HepG2 (cell line): ENCODE results near the gene TENT5A. TPM values are rescaled to one million over a fixed set of nuclear protein-coding genes. Genes with fewer than 3 reads are reported as not detected.

Experiments
- ATAC-seq: fragments of 200-7000 bp; cut with Tn5 transposase; 3 replicates; pipeline ENCODE4 v1.9.1; 2020; ENCODE audit warnings: mild to moderate bottlenecking, moderate library complexity
- BruUV-seq: library from RNA; stranded (reverse); fragments of 400-500 nt; replicated peaks from 2 replicates; lab custom pipeline; 2021; lab: Mats Ljungman, UMichigan
- CTCF ChIA-PET: fragments of 300-600 bp; formaldehyde crosslinking; extraction: SDS; loops from one replicate; lab custom pipeline; 2021; ENCODE audit warnings: low total read pairs, inconsistent platforms, low intra/inter-chr PET ratio; lab: Yijun Ruan, JAX
- POLR2A ChIA-PET: fragments of 350-600 bp; sonication (Branson Sonifier 250); formaldehyde crosslinking; loops from one replicate; lab custom pipeline; 2020; ENCODE audit warnings: antibody characterized with exemption, inconsistent platforms; lab: Yijun Ruan, JAX
- DNase-seq: peaks from one replicate; pipeline ENCODE4 v3.0.0-alpha.2; 2015; ENCODE audit warnings: low spot score
- FAIRE-seq: peaks from 3 replicates; lab custom pipeline; 2011; peaks lifted over from hg19 to GRCh38; lab: Jason Lieb, UNC
- H2AFZ ChIP-seq: one replicate; pipeline ENCODE4 v1.6.1; 2011; ENCODE audit warnings: low read length, inconsistent platforms
- H3K27ac ChIP-seq: fragments of 300-600 bp; 3 replicates; pipeline ENCODE4 v1.8.0; 2011; ENCODE audit warnings: mixed run types, mild to moderate bottlenecking, mixed read lengths, low read length, inconsistent platforms; ENCODE audit not compliant: insufficient read depth; ENCODE audit errors: extremely low read length
- H3K27me3 ChIP-seq, 2 experiments: fragments of 200-600 bp in 1 of 2; 2 replicates in 1 of 2; 3 replicates in 1 of 2; pipeline versions ENCODE4 v1.6.0 to v1.8.0; 2011; ENCODE audit warnings: low read length in 2 of 2, mild to moderate bottlenecking in 2 of 2, moderate library complexity in 2 of 2, inconsistent platforms in 1 of 2; ENCODE audit not compliant: insufficient read depth in 2 of 2, control insufficient read depth in 1 of 2
- H3K36me3 ChIP-seq, 2 experiments: fragments of 200-600 bp in 1 of 2; replicated peaks in 1 of 2; 2 replicates in 1 of 2; 3 replicates in 1 of 2; pipeline versions ENCODE4 v1.5.1 to v1.8.0; 2011; ENCODE audit warnings: low read length in 2 of 2, inconsistent platforms in 1 of 2; ENCODE audit not compliant: insufficient read depth in 2 of 2, control insufficient read depth in 1 of 2
- H3K4me1 ChIP-seq: 2 replicates; pipeline ENCODE4 v1.5.1; 2012; ENCODE audit warnings: low read length, inconsistent platforms; ENCODE audit not compliant: insufficient read depth
- H3K4me2 ChIP-seq: 2 replicates; pipeline ENCODE4 v1.6.0; 2011; ENCODE audit warnings: low read depth, low read length, inconsistent platforms
- H3K4me3 ChIP-seq, 3 experiments: fragments of 200-600 bp in 1 of 3; sonication (generic), shearing (Covaris generic) in 1 of 3; replicated peaks in 1 of 3; 2 replicates each; pipeline ENCODE4 v1.5.1; 2011 to 2016; ENCODE audit warnings: low read length in 3 of 3, inconsistent platforms in 2 of 3, low read depth in 2 of 3, mild to moderate bottlenecking in 2 of 3, control low read depth in 1 of 3, mixed read lengths in 1 of 3; ENCODE audit not compliant: insufficient read depth in 1 of 3
- H3K79me2 ChIP-seq: one replicate; pipeline ENCODE4 v1.6.1; 2011; ENCODE audit warnings: low read length, inconsistent platforms; ENCODE audit not compliant: insufficient read depth
- H3K9ac ChIP-seq: 2 replicates; pipeline ENCODE4 v1.6.0; 2011; ENCODE audit warnings: mild to moderate bottlenecking, low read depth, low read length, inconsistent platforms; ENCODE audit not compliant: insufficient read depth
- H3K9me3 ChIP-seq: 2 replicates; pipeline ENCODE4 v1.5.1; 2012; ENCODE audit warnings: mild to moderate bottlenecking, low read length
- H4K20me1 ChIP-seq: 2 replicates; pipeline ENCODE4 v1.6.0; 2011; ENCODE audit warnings: inconsistent platforms, mild to moderate bottlenecking, low read length, moderate library complexity; ENCODE audit not compliant: insufficient read depth
- ADNP ChIP-seq: sonication (generic); formaldehyde crosslinking; IDR thresholded peaks from 2 replicates; pipeline ENCODE4 v1.4.0; 2020; ENCODE audit warnings: missing genetic modification reagents
- ATF7-NPFF ChIP-seq: sonication (generic); formaldehyde crosslinking; IDR thresholded peaks from 2 replicates; pipeline ENCODE4 v1.8.1; 2023; ENCODE audit warnings: mild to moderate bottlenecking, low read depth, missing genetic modification reagents, moderate library complexity
- ISX ChIP-seq: sonication (generic); formaldehyde crosslinking; conservative IDR thresholded peaks from 2 replicates; pipeline ENCODE4 v1.5.0; 2020; ENCODE audit warnings: missing genetic modification reagents
- KDM2A ChIP-seq: sonication (generic); formaldehyde crosslinking; IDR thresholded peaks from 2 replicates; pipeline ENCODE4 v1.4.0; 2020; ENCODE audit warnings: low read depth, missing genetic modification reagents, borderline replicate concordance
- MED8 ChIP-seq: sonication (generic); formaldehyde crosslinking; IDR thresholded peaks from 2 replicates; pipeline ENCODE4 v1.8.1; 2023; ENCODE audit warnings: mild to moderate bottlenecking, missing genetic modification reagents; ENCODE audit not compliant: insufficient replicate concordance
- MTF2 ChIP-seq: sonication (generic); formaldehyde crosslinking; IDR thresholded peaks from 2 replicates; pipeline ENCODE4 v1.5.0; 2020; ENCODE audit warnings: missing genetic modification reagents, borderline replicate concordance
- TCF7 ChIP-seq: sonication (generic); IDR thresholded peaks from 2 replicates; pipeline ENCODE4 v1.6.1; 2016; ENCODE audit warnings: antibody characterized with exemption, low read depth
- TEAD2 ChIP-seq: sonication (generic); formaldehyde crosslinking; IDR thresholded peaks from 2 replicates; pipeline ENCODE4 v1.9.0; 2021; ENCODE audit warnings: missing genetic modification reagents
- TMF1 ChIP-seq: sonication (generic); formaldehyde crosslinking; IDR thresholded peaks from 2 replicates; pipeline ENCODE4 v1.8.1; 2022; ENCODE audit warnings: low read depth, missing genetic modification reagents
- ZBTB42 ChIP-seq: sonication (generic); formaldehyde crosslinking; IDR thresholded peaks from 2 replicates; pipeline ENCODE4 v1.5.0; 2020; ENCODE audit warnings: mild to moderate bottlenecking, missing genetic modification reagents
- ZKSCAN8 ChIP-seq: IDR thresholded peaks from 2 replicates; pipeline ENCODE4 v1.6.1; 2016; ENCODE audit warnings: borderline replicate concordance, missing genetic modification reagents, missing compliant biosample characterization
- ZNF224 ChIP-seq: sonication (generic); formaldehyde crosslinking; IDR thresholded peaks from 2 replicates; pipeline ENCODE4 v1.5.0; 2020; ENCODE audit warnings: mild to moderate bottlenecking, missing genetic modification reagents
- ZNF496 ChIP-seq: sonication (generic); formaldehyde crosslinking; IDR thresholded peaks from 2 replicates; pipeline ENCODE4 v1.8.1; 2023; ENCODE audit warnings: mild to moderate bottlenecking, moderate library complexity, missing genetic modification reagents; ENCODE audit not compliant: insufficient replicate concordance
- ZNF629 ChIP-seq: sonication (generic); formaldehyde crosslinking; conservative IDR thresholded peaks from 2 replicates; pipeline ENCODE4 v1.5.0; 2020; ENCODE audit warnings: missing genetic modification reagents
- ZNF678 ChIP-seq: sonication (generic); formaldehyde crosslinking; IDR thresholded peaks from 2 replicates; pipeline ENCODE4 v1.4.0; 2020; ENCODE audit warnings: mild to moderate bottlenecking, missing genetic modification reagents
- WGBS: methylation state at CpG from one replicate; pipeline ENCODE4 v1.1.6; 2017; ENCODE audit warnings: low lambda C conversion rate; 5-methylcytosine and 5-hydroxymethylcytosine counted together
- in situ Hi-C: cut with HindIII; loops from 2 replicates; pipeline ENCODE4 v1.10.0; 2017; ENCODE audit warnings: low pct_unique_long_range_greater_than_20kb; ENCODE audit not compliant: extremely low pct_ligation_motif_present
- intact Hi-C: fragments of 100-400 bp; cut with micrococcal nuclease; formaldehyde crosslinking; loops from one replicate; pipeline ENCODE4 v1.10.0; 2022; ENCODE audit not compliant: unreplicated experiment
- polyA plus RNA-seq, 8 experiments: library from polyadenylated mRNA; depleted of rRNA in 3 of 8; stranded (reverse) in 7 of 8; unstranded in 1 of 8; fragments of >200 nt; fragmentation: Illumina TruSeq in 4 of 8; extraction: Trizol in 4 of 8; gene quantifications; 2 replicates each; pipeline versions ENCODE4 v1.2.1 to v1.2.3, GENCODE V29; 2011 to 2016; ENCODE audit warnings: low read depth in 4 of 8, missing spikeins in 1 of 8, mixed read lengths in 1 of 8; ENCODE audit not compliant: insufficient read depth in 1 of 8
- total RNA-seq, 5 experiments: library from RNA; depleted of rRNA; stranded (reverse); fragments of >200 nt; fragmentation: Illumina TruSeq; extraction: Trizol; gene quantifications; 2 replicates each; pipeline ENCODE4 v1.2.3, GENCODE V29; 2016; ENCODE audit warnings: low read depth in 1 of 5
- TF ChIP-seq, protein P1 (sequence below): sonication (generic); formaldehyde crosslinking; IDR thresholded peaks from 2 replicates; pipeline ENCODE4 v1.4.0; 2020; ENCODE audit warnings: missing genetic modification reagents; ENCODE audit errors: not compliant biosample characterization
- TF ChIP-seq, protein P2 (sequence below): sonication (generic); formaldehyde crosslinking; IDR thresholded peaks from 2 replicates; pipeline ENCODE4 v1.8.0; 2022; ENCODE audit warnings: missing genetic modification reagents, low read depth, mild to moderate bottlenecking, borderline replicate concordance
- TF ChIP-seq, protein P3 (sequence below): IDR thresholded peaks from 2 replicates; pipeline ENCODE4 v1.6.1; 2016; ENCODE audit warnings: low read depth
- TF ChIP-seq, protein P4 (sequence below): sonication (generic); formaldehyde crosslinking; IDR thresholded peaks from 2 replicates; pipeline ENCODE4 v1.8.1; 2022; ENCODE audit warnings: mild to moderate bottlenecking, missing genetic modification reagents
- TF ChIP-seq, protein P5 (sequence below): sonication (generic); formaldehyde crosslinking; IDR thresholded peaks from 2 replicates; pipeline ENCODE4 v1.4.0; 2020; ENCODE audit warnings: mild to moderate bottlenecking, missing genetic modification reagents

TENT5A gene
- total and polyA plus RNA-seq, 2 of the 13 experiments (the other 11 are each of a cell fraction or from before 2014, with no cell fraction given): 8.0 to 13.8 TPM

DNA sequence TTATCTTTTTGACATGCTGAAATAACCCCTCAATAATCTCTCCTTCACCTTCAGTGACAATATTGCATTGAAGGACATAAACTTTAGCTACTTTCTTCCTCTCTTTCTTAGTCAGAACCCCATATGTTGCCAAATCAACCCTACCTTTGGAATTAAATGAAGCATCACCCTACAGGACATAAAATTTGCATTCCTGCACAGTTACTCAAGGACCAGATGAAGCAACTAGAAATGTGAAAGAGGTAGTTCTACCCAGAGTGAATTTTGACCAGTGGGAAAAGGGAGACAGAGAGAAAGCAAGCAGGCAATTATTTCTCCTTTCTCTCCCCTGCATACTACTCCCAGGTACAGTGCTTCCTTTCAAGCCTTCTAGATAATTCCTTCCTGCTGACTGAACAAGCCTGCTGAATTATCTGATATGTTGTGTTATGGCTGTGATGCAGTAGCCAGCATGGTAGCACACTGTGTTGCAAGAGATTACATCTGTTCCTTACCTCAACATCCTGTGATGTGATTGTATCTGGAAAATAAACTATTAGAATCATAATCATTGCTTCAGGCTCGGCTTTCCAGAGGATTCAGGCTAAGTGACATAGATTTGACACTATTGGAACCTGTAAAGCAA lies 16.6 kb downstream of the TENT5A start:
- H3K36me3 ChIP-seq: no peaks in the 10 kb centered on the region
- no peaks in the 10 kb centered on the region for H4K20me1 ChIP-seq
- no peak for ATAC-seq
- no peak overlapping the region for H3K9ac ChIP-seq
- in situ Hi-C loops (no loop called here), intact Hi-C loops (no loop called here)
- DNase-seq: no peak
- no peak overlapping the region for H3K27ac ChIP-seq
- no peaks in the 10 kb centered on the region for H3K27me3 ChIP-seq
- WGBS: 18% methylated on average over 1 of the region's 1 CpG
- H3K4me3 ChIP-seq: no peak overlapping the region
- H3K4me1 ChIP-seq: no peaks in the 10 kb centered on the region
- no peaks in the 10 kb centered on the region for H3K79me2 ChIP-seq
- H3K9me3 ChIP-seq: no peaks in the 10 kb centered on the region
- BruUV-seq: no TSS peak
- FAIRE-seq: no peak
- TF ChIP-seq TMF1 (CRISPR knock-in tag) (no peak), MED8 (CRISPR knock-in tag) (no peak), ZKSCAN8 (CRISPR knock-in tag) (no peak), KDM2A (CRISPR knock-in tag) (no peak), ZNF496 (CRISPR knock-in tag) (no peak), MTF2 (CRISPR knock-in tag) (no peak), ZBTB42 (CRISPR knock-in tag) (no peak), TCF7 (no peak), ATF7-NPFF (CRISPR knock-in tag) (no peak), ISX (CRISPR knock-in tag) (no peak), ADNP (CRISPR knock-in tag) (no peak), TEAD2 (CRISPR knock-in tag) (no peak), ZNF224 (CRISPR knock-in tag) (no peak), ZNF678 (no peak), ZNF629 (CRISPR knock-in tag) (no peak)
- TF ChIP-seq, protein P1, sequence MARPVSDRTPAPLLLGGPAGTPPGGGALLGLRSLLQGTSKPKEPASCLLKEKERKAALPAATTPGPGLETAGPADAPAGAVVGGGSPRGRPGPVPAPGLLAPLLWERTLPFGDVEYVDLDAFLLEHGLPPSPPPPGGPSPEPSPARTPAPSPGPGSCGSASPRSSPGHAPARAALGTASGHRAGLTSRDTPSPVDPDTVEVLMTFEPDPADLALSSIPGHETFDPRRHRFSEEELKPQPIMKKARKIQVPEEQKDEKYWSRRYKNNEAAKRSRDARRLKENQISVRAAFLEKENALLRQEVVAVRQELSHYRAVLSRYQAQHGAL (CRISPR knock-in tag): no peak
- TF ChIP-seq, protein P2, sequence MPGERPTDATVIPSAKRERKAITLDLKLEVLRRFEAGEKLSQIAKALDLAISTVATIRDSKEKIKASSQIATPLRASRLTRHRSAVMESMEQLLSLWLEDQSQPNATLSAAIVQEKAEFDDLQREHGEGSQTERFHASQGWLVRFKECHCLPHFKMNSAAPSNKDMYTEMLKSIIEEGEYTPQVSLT: no peak
- TF ChIP-seq, protein P3, sequence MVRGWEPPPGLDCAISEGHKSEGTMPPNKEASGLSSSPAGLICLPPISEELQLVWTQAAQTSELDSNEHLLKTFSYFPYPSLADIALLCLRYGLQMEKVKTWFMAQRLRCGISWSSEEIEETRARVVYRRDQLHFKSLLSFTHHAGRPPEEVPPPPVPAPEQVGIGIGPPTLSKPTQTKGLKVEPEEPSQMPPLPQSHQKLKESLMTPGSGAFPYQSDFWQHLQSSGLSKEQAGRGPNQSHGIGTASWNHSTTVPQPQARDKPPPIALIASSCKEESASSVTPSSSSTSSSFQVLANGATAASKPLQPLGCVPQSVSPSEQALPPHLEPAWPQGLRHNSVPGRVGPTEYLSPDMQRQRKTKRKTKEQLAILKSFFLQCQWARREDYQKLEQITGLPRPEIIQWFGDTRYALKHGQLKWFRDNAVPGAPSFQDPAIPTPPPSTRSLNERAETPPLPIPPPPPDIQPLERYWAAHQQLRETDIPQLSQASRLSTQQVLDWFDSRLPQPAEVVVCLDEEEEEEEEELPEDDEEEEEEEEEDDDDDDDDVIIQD (CRISPR knock-in tag): no peak
- TF ChIP-seq, protein P4, sequence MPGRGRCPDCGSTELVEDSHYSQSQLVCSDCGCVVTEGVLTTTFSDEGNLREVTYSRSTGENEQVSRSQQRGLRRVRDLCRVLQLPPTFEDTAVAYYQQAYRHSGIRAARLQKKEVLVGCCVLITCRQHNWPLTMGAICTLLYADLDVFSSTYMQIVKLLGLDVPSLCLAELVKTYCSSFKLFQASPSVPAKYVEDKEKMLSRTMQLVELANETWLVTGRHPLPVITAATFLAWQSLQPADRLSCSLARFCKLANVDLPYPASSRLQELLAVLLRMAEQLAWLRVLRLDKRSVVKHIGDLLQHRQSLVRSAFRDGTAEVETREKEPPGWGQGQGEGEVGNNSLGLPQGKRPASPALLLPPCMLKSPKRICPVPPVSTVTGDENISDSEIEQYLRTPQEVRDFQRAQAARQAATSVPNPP (CRISPR knock-in tag): no peak
- TF ChIP-seq, protein P5, sequence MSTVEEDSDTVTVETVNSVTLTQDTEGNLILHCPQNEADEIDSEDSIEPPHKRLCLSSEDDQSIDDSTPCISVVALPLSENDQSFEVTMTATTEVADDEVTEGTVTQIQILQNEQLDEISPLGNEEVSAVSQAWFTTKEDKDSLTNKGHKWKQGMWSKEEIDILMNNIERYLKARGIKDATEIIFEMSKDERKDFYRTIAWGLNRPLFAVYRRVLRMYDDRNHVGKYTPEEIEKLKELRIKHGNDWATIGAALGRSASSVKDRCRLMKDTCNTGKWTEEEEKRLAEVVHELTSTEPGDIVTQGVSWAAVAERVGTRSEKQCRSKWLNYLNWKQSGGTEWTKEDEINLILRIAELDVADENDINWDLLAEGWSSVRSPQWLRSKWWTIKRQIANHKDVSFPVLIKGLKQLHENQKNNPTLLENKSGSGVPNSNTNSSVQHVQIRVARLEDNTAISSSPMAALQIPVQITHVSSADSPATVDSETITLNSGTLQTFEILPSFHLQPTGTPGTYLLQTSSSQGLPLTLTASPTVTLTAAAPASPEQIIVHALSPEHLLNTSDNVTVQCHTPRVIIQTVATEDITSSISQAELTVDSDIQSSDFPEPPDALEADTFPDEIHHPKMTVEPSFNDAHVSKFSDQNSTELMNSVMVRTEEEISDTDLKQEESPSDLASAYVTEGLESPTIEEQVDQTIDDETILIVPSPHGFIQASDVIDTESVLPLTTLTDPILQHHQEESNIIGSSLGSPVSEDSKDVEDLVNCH (CRISPR knock-in tag): no peak
- TF ChIP-seq, all 625 proteins: peak for 0
- ChIA-PET POLR2A (no interaction called here), CTCF (no interaction called here)
- Histone ChIP-seq H3K4me2 (no peak overlapping the region), H2AFZ (no peak overlapping the region)
